MM.1S (cell line): ENCODE results near the gene MTARC2.

Experiments
- DNase-seq: peaks from one replicate; pipeline ENCODE4 v3.0.0-alpha.2; 2015
- H2AFZ ChIP-seq: fragments of 300-600 bp; sonication (generic); 2 replicates; pipeline ENCODE4 v1.6.0; 2016; ENCODE audit warnings: antibody characterized with exemption, low read length
- H3F3A ChIP-seq: fragments of 300-600 bp; sonication (generic); 2 replicates; pipeline ENCODE4 v1.6.1; 2016; ENCODE audit warnings: mild to moderate bottlenecking, antibody characterized with exemption, low read length, moderate library complexity, mixed read lengths; ENCODE audit not compliant: insufficient read depth
- H3K27ac ChIP-seq: fragments of 300-600 bp; sonication (generic); 2 replicates; pipeline ENCODE4 v1.5.1; 2016; ENCODE audit warnings: mild to moderate bottlenecking, low read length
- H3K27me3 ChIP-seq: fragments of 300-600 bp; sonication (generic); replicated peaks from 2 replicates; pipeline ENCODE4 v1.6.0; 2016; ENCODE audit warnings: low read length; ENCODE audit not compliant: insufficient read depth
- H3K36me3 ChIP-seq: fragments of 300-600 bp; sonication (generic); replicated peaks from 2 replicates; pipeline ENCODE4 v1.6.1; 2016; ENCODE audit warnings: mild to moderate bottlenecking, low read length, mixed read lengths; ENCODE audit not compliant: insufficient read depth
- H3K4me1 ChIP-seq: fragments of 300-600 bp; sonication (generic); 2 replicates; pipeline ENCODE4 v1.6.1; 2016; ENCODE audit warnings: low read length, mixed read lengths
- H3K4me2 ChIP-seq: fragments of 300-600 bp; sonication (generic); 2 replicates; pipeline ENCODE4 v1.6.0; 2016; ENCODE audit warnings: low read depth, low read length
- H3K4me3 ChIP-seq: fragments of 300-600 bp; sonication (generic); 2 replicates; pipeline ENCODE4 v1.5.1; 2016; ENCODE audit warnings: low read length, mixed read lengths
- H3K79me2 ChIP-seq: fragments of 300-600 bp; sonication (generic); 2 replicates; pipeline ENCODE4 v1.6.1; 2016; ENCODE audit warnings: mixed run types, low read length, mixed read lengths
- H3K9ac ChIP-seq: fragments of 300-600 bp; sonication (generic); 2 replicates; pipeline ENCODE4 v1.6.1; 2016; ENCODE audit warnings: low read length, mixed read lengths
- H3K9me2 ChIP-seq: fragments of 300-600 bp; sonication (generic); replicated peaks from 2 replicates; pipeline ENCODE4 v1.6.1; 2016; ENCODE audit warnings: mild to moderate bottlenecking, low read length, mixed read lengths; ENCODE audit not compliant: insufficient read depth
- H3K9me3 ChIP-seq: fragments of 300-600 bp; sonication (generic); replicated peaks from 2 replicates; pipeline ENCODE4 v1.6.1; 2016; ENCODE audit warnings: mild to moderate bottlenecking, low read length, mixed read lengths; ENCODE audit not compliant: insufficient read depth
- H4K20me1 ChIP-seq: fragments of 300-600 bp; sonication (generic); 2 replicates; pipeline ENCODE4 v1.6.1; 2016; ENCODE audit warnings: mild to moderate bottlenecking, low read length, moderate library complexity, mixed read lengths; ENCODE audit not compliant: insufficient read depth
- CTCF ChIP-seq: fragments of 300-600 bp; sonication (generic); IDR thresholded peaks from 2 replicates; pipeline ENCODE4 v1.5.1; 2016; ENCODE audit warnings: antibody characterized with exemption, low read length, mixed read lengths
- EZH2 ChIP-seq: fragments of 300-600 bp; sonication (generic); optimal IDR thresholded peaks from 2 replicates; pipeline ENCODE3; 2017; ENCODE audit warnings: low read depth, mild to moderate bottlenecking, antibody characterized with exemption, low read length, mixed read lengths
- EZH2phosphoT487 ChIP-seq: fragments of 300-600 bp; sonication (generic); IDR thresholded peaks from 2 replicates; pipeline ENCODE4 v1.6.1; 2018; ENCODE audit warnings: antibody characterized with exemption, low read length

Gene MTARC2

GRCh38 chr1:220824031-220824989, 76.2 kb downstream of the MTARC2 start:
- TF ChIP-seq EZH2: no peak
- no peaks in the 10 kb centered on the region for H3K9me2 ChIP-seq
- no peaks in the 10 kb centered on the region for H3K27me3 ChIP-seq
- no peak overlapping the region for H2AFZ ChIP-seq
- DNase-seq: no peak
- no peaks in the 10 kb centered on the region for H3K36me3 ChIP-seq
- H3K9me3 ChIP-seq: no peaks in the 10 kb centered on the region
- no peaks in the 10 kb centered on the region for H3F3A ChIP-seq
- no peaks in the 10 kb centered on the region for H3K4me1 ChIP-seq
- H3K79me2 ChIP-seq: no peaks in the 10 kb centered on the region
- no peak overlapping the region for H3K27ac ChIP-seq
- no peaks in the 10 kb centered on the region for H4K20me1 ChIP-seq
- H3K4me2 ChIP-seq: no peak overlapping the region
- no peak overlapping the region for H3K9ac ChIP-seq
- H3K4me3 ChIP-seq: no peak overlapping the region

GRCh38 chr1:220825819-220826551, 77.9 kb downstream of the MTARC2 start:
- H3K9me3 ChIP-seq: no peaks in the 10 kb centered on the region
- no peak for TF ChIP-seq EZH2phosphoT487
- TF ChIP-seq CTCF: no peak
- TF ChIP-seq EZH2: no peak
- DNase-seq: no peak

GRCh38 chr1:220826729-220827128, 78.6 kb downstream of the MTARC2 start:
- no peak for TF ChIP-seq CTCF
- TF ChIP-seq EZH2phosphoT487: no peak
- TF ChIP-seq EZH2: no peak
- Histone ChIP-seq H3K9me3 (no peaks in the 10 kb centered on the region), H3K36me3 (no peaks in the 10 kb centered on the region), H3K9me2 (no peaks in the 10 kb centered on the region), H3K79me2 (no peaks in the 10 kb centered on the region), H3K9ac (no peak overlapping the region), H3F3A (no peaks in the 10 kb centered on the region), H3K27ac (no peak overlapping the region), H3K4me1 (no peaks in the 10 kb centered on the region), H3K27me3 (no peaks in the 10 kb centered on the region), H3K4me2 (no peak overlapping the region), H2AFZ (no peak overlapping the region), H4K20me1 (no peaks in the 10 kb centered on the region), H3K4me3 (no peak overlapping the region)
- DNase-seq: no peak

More at GRCh38 chr1:220825819-220826551, 77.9 kb downstream of the MTARC2 start:
- H3K4me2 ChIP-seq: no peak overlapping the region
- no peaks in the 10 kb centered on the region for H3K27me3 ChIP-seq
- H3K36me3 ChIP-seq: no peaks in the 10 kb centered on the region
- no peaks in the 10 kb centered on the region for H3K4me1 ChIP-seq
- no peaks in the 10 kb centered on the region for H3F3A ChIP-seq
- no peaks in the 10 kb centered on the region for H3K9me2 ChIP-seq
- no peaks in the 10 kb centered on the region for H3K79me2 ChIP-seq
- H3K9ac ChIP-seq: no peak overlapping the region
- no peak overlapping the region for H2AFZ ChIP-seq
- no peak overlapping the region for H3K27ac ChIP-seq
- no peaks in the 10 kb centered on the region for H4K20me1 ChIP-seq
- no peak overlapping the region for H3K4me3 ChIP-seq
